SK-N-MC (cell line): Measurements from ENCODE around the gene PTH2.

Experiments
- DNase-seq: peaks from one replicate; pipeline ENCODE4 v3.0.0-alpha.2; 2011; ENCODE audit warnings: low read depth, low spot score
- H3K27ac ChIP-seq: fragments of 200-600 bp; sonication (generic); 2 replicates; pipeline ENCODE4 v1.5.1; 2016; ENCODE audit warnings: mixed run types
- H3K36me3 ChIP-seq: fragments of 200-600 bp; sonication (generic); 2 replicates; pipeline ENCODE4 v1.6.1; 2017; ENCODE audit warnings: antibody characterized with exemption, low read length, mixed read lengths; ENCODE audit not compliant: insufficient read depth
- H3K4me3 ChIP-seq: fragments of 200-600 bp; sonication (generic); 2 replicates; pipeline ENCODE4 v1.5.1; 2016
- H3K9ac ChIP-seq: fragments of 200-600 bp; sonication (generic); 2 replicates; pipeline ENCODE4 v1.8.0; 2017; ENCODE audit warnings: mixed run types, mixed read lengths; ENCODE audit not compliant: insufficient read length
- H3K9me3 ChIP-seq: fragments of 200-600 bp; sonication (generic); 2 replicates; pipeline ENCODE4 v1.6.1; 2017; ENCODE audit warnings: low read depth, mild to moderate bottlenecking, antibody characterized with exemption, low read length, moderate library complexity, mixed read lengths
- EZH2 ChIP-seq: fragments of 200-600 bp; sonication (generic); IDR thresholded peaks from one replicate; pipeline ENCODE4 v1.6.1; 2017; ENCODE audit warnings: antibody characterized with exemption
- FOXP2 ChIP-seq: optimal IDR thresholded peaks from 2 replicates; pipeline ENCODE3; 2011; ENCODE audit warnings: mild to moderate bottlenecking, moderate library complexity; ENCODE audit not compliant: insufficient read depth; ENCODE audit errors: extremely low read length, control extremely low read depth
- POLR2AphosphoS5 ChIP-seq: IDR thresholded peaks from 2 replicates; pipeline ENCODE4 v1.6.1; 2012; ENCODE audit warnings: mild to moderate bottlenecking, low read depth, low read length, borderline replicate concordance

The PTH2 gene

GRCh38 chr19:49436381-49437017 is 13.3 kb upstream of the PTH2 start:
- H3K9ac ChIP-seq: no peak overlapping the region
- no peak overlapping the region for H3K4me3 ChIP-seq

GRCh38 chr19:49435670-49436069 is 12.4 kb upstream of the PTH2 start:
- DNase-seq: no peak
- no peak overlapping the region for H3K4me3 ChIP-seq
- H3K9ac ChIP-seq: no peak overlapping the region
- TF ChIP-seq EZH2 (no peak), POLR2AphosphoS5 (no peak), FOXP2 (no peak)
- H3K27ac ChIP-seq: no peak overlapping the region
- H3K9me3 ChIP-seq: no peaks in the 10 kb centered on the region
- H3K36me3 ChIP-seq: no peaks in the 10 kb centered on the region

More at GRCh38 chr19:49436381-49437017, 13.3 kb upstream of the PTH2 start:
- TF ChIP-seq POLR2AphosphoS5 (no peak), EZH2 (no peak), FOXP2 (no peak)
- Histone ChIP-seq H3K9me3 (no peaks in the 10 kb centered on the region), H3K36me3 (no peaks in the 10 kb centered on the region), H3K27ac (no peak overlapping the region)
- no peak for DNase-seq

- no peak overlapping the region for H3K27ac ChIP-seq
- DNase-seq: no peak
- no peak overlapping the region for H3K4me3 ChIP-seq
- H3K9ac ChIP-seq: no peak overlapping the region
- TF ChIP-seq FOXP2: no peak
- no peak for TF ChIP-seq EZH2
- no peak for TF ChIP-seq POLR2AphosphoS5
- H3K9me3 ChIP-seq: no peaks in the 10 kb centered on the region
- H3K36me3 ChIP-seq: no peaks in the 10 kb centered on the region
Observed at GRCh38 chr19:49434907-49435583, 11.8 kb upstream of the PTH2 start.

- TF ChIP-seq POLR2AphosphoS5 (no peak), FOXP2 (no peak), EZH2 (no peak)
- Histone ChIP-seq H3K4me3 (no peak overlapping the region), H3K27ac (no peak overlapping the region), H3K36me3 (no peaks in the 10 kb centered on the region), H3K9ac (no peak overlapping the region), H3K9me3 (no peaks in the 10 kb centered on the region)
- no peak for DNase-seq
Observed at GRCh38 chr19:49433240-49433901, 10.1 kb upstream of the PTH2 start.

- no peak for DNase-seq
- Histone ChIP-seq H3K36me3 (no peaks in the 10 kb centered on the region), H3K4me3 (no peak overlapping the region), H3K9me3 (no peaks in the 10 kb centered on the region), H3K9ac (no peak overlapping the region), H3K27ac (no peak overlapping the region)
- no peak for TF ChIP-seq POLR2AphosphoS5
- TF ChIP-seq EZH2: no peak
- TF ChIP-seq FOXP2: no peak
Observed at GRCh38 chr19:49432141-49433073, 9.2 kb upstream of the PTH2 start.

- H3K4me3 ChIP-seq: no peak overlapping the region
- no peaks in the 10 kb centered on the region for H3K36me3 ChIP-seq
- TF ChIP-seq EZH2: no peak
- no peak for TF ChIP-seq FOXP2
- no peak for TF ChIP-seq POLR2AphosphoS5
- no peak for DNase-seq
- H3K9ac ChIP-seq: no peak overlapping the region
- H3K27ac ChIP-seq: no peak overlapping the region
- H3K9me3 ChIP-seq: no peaks in the 10 kb centered on the region
Observed at GRCh38 chr19:49431330-49431749, 8.1 kb upstream of the PTH2 start.

GRCh38 chr19:49430678-49431329 is 7.6 kb upstream of the PTH2 start:
- Histone ChIP-seq H3K4me3 (no peak overlapping the region), H3K9me3 (no peaks in the 10 kb centered on the region), H3K27ac (no peak overlapping the region), H3K36me3 (no peaks in the 10 kb centered on the region), H3K9ac (no peak overlapping the region)
- TF ChIP-seq POLR2AphosphoS5: no peak
- no peak for TF ChIP-seq EZH2
- TF ChIP-seq FOXP2: no peak
- DNase-seq: no peak
